ENCODE results near the gene CRMP1.

The CRMP1 gene

DNA sequence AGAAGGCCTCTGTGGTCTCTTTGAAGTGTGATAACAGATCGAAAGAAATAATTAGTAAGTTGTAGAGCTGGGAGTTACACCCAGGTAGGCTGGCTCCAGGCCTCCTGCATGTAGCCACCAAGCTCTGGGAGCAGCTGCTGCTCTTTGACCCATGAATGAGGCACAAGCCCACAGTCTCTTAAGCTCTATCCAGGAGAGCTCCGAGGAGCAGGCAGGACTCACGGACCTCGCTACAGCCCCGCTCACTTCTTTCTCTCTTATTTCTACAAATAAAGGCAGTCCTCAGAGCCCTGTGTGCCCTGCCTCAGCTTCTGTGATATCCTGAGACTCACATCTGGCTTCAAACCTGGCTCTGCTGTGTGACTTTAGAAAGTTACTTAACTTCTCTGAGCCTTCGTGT, 95.0 kb downstream of the CRMP1 start:
- no peak overlapping the region for H3K4me3 ChIP-seq (ENCODE audit: low read length)
- no peak for DNase-seq (ENCODE audit: low read depth)
- TF ChIP-seq, protein P1, sequence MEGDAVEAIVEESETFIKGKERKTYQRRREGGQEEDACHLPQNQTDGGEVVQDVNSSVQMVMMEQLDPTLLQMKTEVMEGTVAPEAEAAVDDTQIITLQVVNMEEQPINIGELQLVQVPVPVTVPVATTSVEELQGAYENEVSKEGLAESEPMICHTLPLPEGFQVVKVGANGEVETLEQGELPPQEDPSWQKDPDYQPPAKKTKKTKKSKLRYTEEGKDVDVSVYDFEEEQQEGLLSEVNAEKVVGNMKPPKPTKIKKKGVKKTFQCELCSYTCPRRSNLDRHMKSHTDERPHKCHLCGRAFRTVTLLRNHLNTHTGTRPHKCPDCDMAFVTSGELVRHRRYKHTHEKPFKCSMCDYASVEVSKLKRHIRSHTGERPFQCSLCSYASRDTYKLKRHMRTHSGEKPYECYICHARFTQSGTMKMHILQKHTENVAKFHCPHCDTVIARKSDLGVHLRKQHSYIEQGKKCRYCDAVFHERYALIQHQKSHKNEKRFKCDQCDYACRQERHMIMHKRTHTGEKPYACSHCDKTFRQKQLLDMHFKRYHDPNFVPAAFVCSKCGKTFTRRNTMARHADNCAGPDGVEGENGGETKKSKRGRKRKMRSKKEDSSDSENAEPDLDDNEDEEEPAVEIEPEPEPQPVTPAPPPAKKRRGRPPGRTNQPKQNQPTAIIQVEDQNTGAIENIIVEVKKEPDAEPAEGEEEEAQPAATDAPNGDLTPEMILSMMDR (conservative IDR thresholded peaks at IDR 0.05; ENCODE audit: low read length) = no peak

DNA sequence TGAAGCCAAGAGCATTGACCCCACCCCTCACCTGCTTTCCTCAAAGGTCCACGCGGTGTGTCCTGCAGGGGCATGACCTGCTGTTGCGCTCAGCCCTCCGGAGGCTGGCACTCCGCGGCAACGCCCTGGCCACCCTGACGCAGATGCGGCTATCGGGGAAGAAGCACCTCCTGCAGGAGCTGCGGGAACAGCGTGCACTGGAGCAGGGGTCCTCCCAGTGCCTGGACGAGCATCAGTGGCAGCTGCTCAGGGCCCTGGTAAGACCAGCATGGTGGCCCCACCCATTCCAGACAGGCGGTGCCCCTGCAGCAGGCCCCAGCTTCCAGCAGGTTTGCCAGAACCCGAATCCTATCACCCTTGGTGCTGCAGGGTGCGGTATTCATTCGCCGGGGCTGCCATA, 95.9 kb downstream of the CRMP1 start:
- TF ChIP-seq, protein P1 (conservative IDR thresholded peaks at IDR 0.05; ENCODE audit: low read length) = no peak
- no peak for DNase-seq (ENCODE audit: low read depth)
- H3K4me3 ChIP-seq (ENCODE audit: low read length) = no peak overlapping the region

DNA sequence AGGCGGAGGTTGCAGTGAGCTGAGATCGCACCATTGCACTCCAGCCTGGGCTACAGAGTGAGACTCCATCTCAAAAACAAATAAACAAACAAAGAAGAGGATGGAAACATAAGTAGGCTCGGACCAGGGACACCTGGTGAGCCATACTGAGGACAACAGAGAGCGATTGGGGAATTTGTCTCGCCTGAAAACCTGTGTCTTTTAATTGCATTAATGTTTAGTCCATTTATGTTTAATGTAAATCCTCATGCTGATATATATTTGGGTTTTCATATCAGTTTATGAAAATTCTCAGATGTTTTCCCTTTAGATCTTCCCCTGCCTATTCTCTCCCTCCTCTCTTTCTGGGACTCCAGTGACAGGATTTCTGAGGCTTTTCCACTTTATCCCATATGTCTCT, 97.3 kb downstream of the CRMP1 start:
- DNase-seq (ENCODE audit: low read depth) = no peak
- TF ChIP-seq, protein P1 (conservative IDR thresholded peaks at IDR 0.05; ENCODE audit: low read length) = no peak
- H3K4me3 ChIP-seq (ENCODE audit: low read length) = no peak overlapping the region

DNA sequence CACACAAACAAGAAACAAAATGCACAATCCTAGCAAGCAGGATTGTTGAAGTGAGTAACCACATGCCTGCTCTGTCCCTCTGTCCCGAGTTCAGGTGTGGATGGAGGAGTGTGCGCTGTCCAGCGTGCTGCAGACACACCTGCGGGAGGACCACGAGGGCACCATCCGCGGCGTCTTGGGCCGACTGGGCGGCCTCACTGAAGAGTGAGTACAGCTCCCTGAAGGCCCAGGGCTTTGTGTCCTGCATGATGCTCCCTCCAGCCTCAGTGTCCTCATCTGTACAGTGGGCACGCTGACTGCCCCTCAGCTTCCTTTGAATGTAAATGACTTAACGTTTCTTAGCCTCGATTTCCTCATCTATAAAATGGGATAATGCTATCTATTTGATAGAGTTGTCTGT, 99.4 kb downstream of the CRMP1 start:
- TF ChIP-seq, protein P1 (conservative IDR thresholded peaks at IDR 0.05; ENCODE audit: low read length) = no peak
- no peak overlapping the region for H3K4me3 ChIP-seq (ENCODE audit: low read length)
- no peak for DNase-seq (ENCODE audit: low read depth)

DNA sequence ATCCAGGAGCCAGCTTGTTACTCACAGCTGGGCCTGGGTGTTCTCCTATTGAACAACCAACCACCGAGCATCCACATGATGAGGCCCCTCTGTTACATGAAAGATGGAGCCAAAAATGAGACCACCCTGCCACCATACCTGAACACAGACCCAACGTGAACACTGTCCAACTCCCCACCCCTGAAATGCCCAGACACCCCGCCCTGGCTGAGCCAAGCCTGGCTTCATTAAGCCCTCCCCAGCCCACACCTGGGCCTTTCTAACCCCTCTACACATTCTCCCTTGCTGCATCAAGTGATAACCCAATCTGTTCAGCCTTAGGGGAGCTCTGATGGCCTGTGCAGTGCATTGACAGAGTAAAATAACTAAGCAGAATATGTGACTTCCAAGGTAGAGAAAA, 101.2 kb downstream of the CRMP1 start:
- no peak for DNase-seq (ENCODE audit: low read depth)
- TF ChIP-seq, protein P1 (conservative IDR thresholded peaks at IDR 0.05; ENCODE audit: low read length) = no peak
- no peak overlapping the region for H3K4me3 ChIP-seq (ENCODE audit: low read length)

DNA sequence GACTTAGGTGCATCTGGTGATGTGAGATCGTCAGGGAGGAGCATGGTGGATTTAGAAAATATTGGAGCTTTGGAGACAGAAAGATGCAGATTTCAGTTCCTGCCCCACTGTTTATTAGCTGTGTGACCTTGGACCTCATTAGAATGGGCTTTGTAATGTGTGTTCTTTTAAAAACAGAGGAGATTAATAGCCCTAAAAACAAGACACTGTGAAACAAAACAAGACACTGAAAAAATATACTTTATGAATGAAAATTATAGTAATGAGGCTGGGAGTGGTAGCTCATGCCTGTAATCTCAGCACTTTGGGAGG, 102.4 kb downstream of the CRMP1 start:
- DNase-seq (ENCODE audit: low read depth) = no peak
- TF ChIP-seq, protein P1 (conservative IDR thresholded peaks at IDR 0.05; ENCODE audit: low read length) = no peak
- no peak overlapping the region for H3K4me3 ChIP-seq (ENCODE audit: low read length)

DNA sequence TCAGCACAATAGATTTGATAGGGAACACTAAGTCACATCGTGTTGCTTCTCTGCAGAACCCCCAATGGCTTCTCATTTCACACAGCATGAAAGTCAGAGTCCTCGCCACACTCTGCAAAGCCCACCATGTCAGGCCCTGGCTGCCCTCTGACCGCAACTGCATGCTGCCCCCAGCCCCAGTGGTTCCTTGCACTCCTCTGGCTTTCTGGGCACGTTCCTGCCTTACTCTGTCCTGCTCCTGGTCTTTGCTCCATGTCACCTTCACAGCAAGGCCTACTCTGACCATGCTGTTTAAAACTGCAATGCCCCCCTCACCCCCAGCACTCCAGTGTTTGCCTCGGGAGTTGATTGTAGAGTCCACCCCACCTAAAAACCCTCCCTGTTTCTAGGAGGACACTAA, 103.7 kb downstream of the CRMP1 start:
- DNase-seq (ENCODE audit: low read depth) = no peak
- TF ChIP-seq, protein P1 (conservative IDR thresholded peaks at IDR 0.05; ENCODE audit: low read length) = no peak
- H3K4me3 ChIP-seq (ENCODE audit: low read length) = no peak overlapping the region

All from AG10803 (cell line).